ENCODE measurements around the gene TARBP1.
"Not testable (repeated sequence)": the region's sequence is repeated elsewhere in the genome, so short reads cannot be mapped to it uniquely, and the experiment has no call there.

TARBP1 gene

GRCh38 chr1:234478481-234479309, at the start of gene TARBP1:
Gene TARBP1 (minus strand): TSS chr1:234479179. CDS start chr1:234479103, 76 bp downstream.
- DNase-seq (ENCODE audit: low read depth in 2 of 2), result peak; percentile 40 to 58

- DNase-seq (ENCODE audit: low read depth in 2 of 2), result no peak
Observed at GRCh38 chr1:234528074-234528865, 49.3 kb upstream of the TARBP1 start.

- no peak for DNase-seq (ENCODE audit: low read depth in 2 of 2)
Observed at GRCh38 chr1:234527346-234527745, 48.4 kb upstream of the TARBP1 start.

- no peak for DNase-seq (ENCODE audit: low read depth in 2 of 2)
Observed at GRCh38 chr1:234526922-234527321, 47.9 kb upstream of the TARBP1 start.

- no peak for DNase-seq (ENCODE audit: low read depth in 2 of 2)
Observed at GRCh38 chr1:234525099-234525799, 46.3 kb upstream of the TARBP1 start.

- DNase-seq (ENCODE audit: low read depth in 2 of 2), result no peak
Observed at GRCh38 chr1:234521836-234522235, 42.9 kb upstream of the TARBP1 start.

GRCh38 chr1:234520908-234521817, 42.2 kb upstream of the TARBP1 start:
- no peak for DNase-seq (ENCODE audit: low read depth in 2 of 2)

GRCh38 chr1:234519506-234519905, 40.5 kb upstream of the TARBP1 start:
- no peak for DNase-seq (ENCODE audit: low read depth in 2 of 2)

GRCh38 chr1:234518876-234519275, 39.9 kb upstream of the TARBP1 start:
- no peak for DNase-seq (ENCODE audit: low read depth in 2 of 2)

GRCh38 chr1:234518086-234518485, 39.1 kb upstream of the TARBP1 start:
- not testable (repeated sequence) for DNase-seq (ENCODE audit: low read depth in 2 of 2)

- DNase-seq (ENCODE audit: low read depth in 2 of 2), result no peak
Observed at GRCh38 chr1:234517110-234517802, 38.3 kb upstream of the TARBP1 start.

- DNase-seq (ENCODE audit: low read depth in 2 of 2), result no peak
Observed at GRCh38 chr1:234515821-234516241, 36.9 kb upstream of the TARBP1 start.

- DNase-seq (ENCODE audit: low read depth in 2 of 2), result no peak
Observed at GRCh38 chr1:234515411-234515810, 36.4 kb upstream of the TARBP1 start.

- DNase-seq (ENCODE audit: low read depth in 2 of 2), result no peak
Observed at GRCh38 chr1:234512451-234512861, 33.5 kb upstream of the TARBP1 start.

- no peak for DNase-seq (ENCODE audit: low read depth in 2 of 2)
Observed at GRCh38 chr1:234509457-234510328, 30.7 kb upstream of the TARBP1 start.

GRCh38 chr1:234507626-234508387, 28.8 kb upstream of the TARBP1 start:
- DNase-seq (ENCODE audit: low read depth in 2 of 2), result no peak

- DNase-seq (ENCODE audit: low read depth in 2 of 2), result no peak
Observed at GRCh38 chr1:234507089-234507488, 28.1 kb upstream of the TARBP1 start.

- DNase-seq (ENCODE audit: low read depth in 2 of 2), result no peak
Observed at GRCh38 chr1:234505769-234506102, 26.8 kb upstream of the TARBP1 start.
